Fibroblast of skin of left quadriceps (primary cell): ENCODE measurements around the gene TBC1D21.

Experiments used
- DNase-seq, 2 experiments: peaks; one replicate each; pipeline ENCODE4 v3.0.0-alpha.2; 2013; ENCODE audit warnings: low read depth in 2 of 2

The TBC1D21 gene

GRCh38 chr15:73908030-73908821 lies 34.9 kb downstream of the TBC1D21 start:
- no peak for DNase-seq

DNA sequence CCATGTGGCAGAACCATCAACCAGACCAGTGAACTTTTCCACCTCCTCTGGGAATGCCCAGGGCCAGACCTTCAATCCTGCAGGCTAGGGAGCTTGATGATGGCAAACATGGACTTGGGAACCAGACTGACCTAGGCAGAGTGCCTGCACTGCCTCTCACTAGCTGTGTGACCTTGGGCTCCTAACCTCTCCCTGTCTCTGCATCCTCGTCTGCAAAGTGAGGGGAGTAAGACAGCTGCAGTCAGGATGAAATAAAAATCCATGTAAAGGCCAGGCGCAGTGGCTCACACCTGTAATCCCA lies 35.4 kb downstream of the TBC1D21 start:
- no peak for DNase-seq

GRCh38 chr15:73909651-73910050 lies 36.3 kb downstream of the TBC1D21 start:
- DNase-seq, result no peak

GRCh38 chr15:73910522-73911303 lies 37.3 kb downstream of the TBC1D21 start:
- DNase-seq, result no peak

DNA sequence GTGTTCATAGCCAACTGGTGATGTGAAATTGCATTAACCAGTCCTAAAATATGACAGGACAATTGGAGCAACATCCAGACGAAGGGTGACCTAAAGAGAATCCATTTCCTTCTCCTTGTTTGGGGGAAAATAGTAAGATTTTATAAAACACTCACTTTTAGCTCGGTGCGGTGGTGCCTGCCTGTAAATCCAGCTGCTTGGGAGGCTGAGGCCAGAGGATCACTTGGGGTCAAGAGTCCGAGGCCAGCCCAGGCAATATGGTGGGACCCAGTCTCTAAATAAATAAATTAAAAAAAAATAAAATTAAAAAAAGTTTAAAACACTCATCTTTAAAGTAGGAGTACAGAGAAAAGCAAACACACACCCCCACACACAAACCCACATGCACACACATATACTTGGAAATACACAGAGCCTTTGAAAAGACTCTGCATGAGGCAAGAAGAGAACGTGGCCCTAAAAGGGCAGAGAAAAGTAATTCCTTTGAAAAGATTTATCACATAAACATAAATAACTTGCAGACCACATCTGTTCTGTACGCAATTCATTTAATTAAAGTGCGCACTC lies 38.7 kb downstream of the TBC1D21 start:
- DNase-seq, result no peak

DNA sequence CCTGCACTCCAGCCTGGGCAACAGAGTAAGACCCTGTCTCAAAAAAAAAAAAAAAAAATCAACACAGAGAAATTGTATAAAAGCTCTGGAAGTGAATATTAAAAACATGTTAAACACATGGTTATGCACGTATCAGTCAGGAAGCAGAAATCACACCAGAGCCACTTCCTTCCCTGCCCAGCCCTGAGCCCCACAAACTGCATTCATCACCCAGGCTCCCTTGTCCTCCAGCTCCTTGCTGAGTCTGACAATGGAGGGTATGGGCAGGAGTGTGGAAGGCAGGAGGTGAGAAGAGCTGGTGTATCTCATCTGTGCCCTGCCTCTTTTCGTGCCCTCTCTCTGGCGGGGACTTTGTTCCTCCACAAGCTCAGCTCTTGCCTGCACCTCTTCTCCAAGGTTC lies 40.8 kb downstream of the TBC1D21 start:
- no peak for DNase-seq

GRCh38 chr15:73915082-73915481 lies 41.7 kb downstream of the TBC1D21 start:
- DNase-seq, result no peak

GRCh38 chr15:73918784-73919183 lies 45.4 kb downstream of the TBC1D21 start:
- no peak for DNase-seq

GRCh38 chr15:73919706-73920105 lies 46.3 kb downstream of the TBC1D21 start:
- no peak for DNase-seq

DNA sequence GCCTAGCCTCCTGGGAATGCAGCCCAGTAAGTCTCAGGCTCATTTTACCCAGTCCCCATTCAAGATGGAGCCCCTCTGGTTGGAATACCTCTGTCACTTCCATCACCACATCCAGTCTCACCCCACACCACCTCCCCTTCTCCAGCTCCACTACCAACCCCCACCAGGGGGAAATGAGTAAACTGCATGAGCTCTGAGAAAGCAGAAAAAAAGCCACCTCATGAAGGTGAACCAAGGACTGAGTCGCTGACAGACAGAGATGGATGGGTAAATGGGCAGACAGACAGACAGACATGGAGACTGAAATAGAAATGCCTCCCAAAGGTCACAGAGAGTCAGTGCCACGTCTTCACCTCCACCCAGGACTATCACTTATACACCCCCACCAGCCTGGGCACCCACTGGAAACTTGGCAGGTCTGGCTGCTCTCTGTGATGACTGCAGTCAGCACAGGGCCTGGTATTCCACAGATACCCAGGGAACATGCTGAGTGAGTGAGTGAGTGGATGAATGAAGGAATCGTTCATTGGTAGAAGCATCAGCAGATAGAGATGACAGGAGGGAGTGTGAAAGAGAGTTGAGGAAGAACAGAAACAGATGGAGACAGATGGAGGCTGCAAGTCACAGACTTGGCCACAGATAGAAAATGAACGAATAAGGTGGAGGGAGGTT lies 48.0 kb downstream of the TBC1D21 start:
- no peak for DNase-seq

DNA sequence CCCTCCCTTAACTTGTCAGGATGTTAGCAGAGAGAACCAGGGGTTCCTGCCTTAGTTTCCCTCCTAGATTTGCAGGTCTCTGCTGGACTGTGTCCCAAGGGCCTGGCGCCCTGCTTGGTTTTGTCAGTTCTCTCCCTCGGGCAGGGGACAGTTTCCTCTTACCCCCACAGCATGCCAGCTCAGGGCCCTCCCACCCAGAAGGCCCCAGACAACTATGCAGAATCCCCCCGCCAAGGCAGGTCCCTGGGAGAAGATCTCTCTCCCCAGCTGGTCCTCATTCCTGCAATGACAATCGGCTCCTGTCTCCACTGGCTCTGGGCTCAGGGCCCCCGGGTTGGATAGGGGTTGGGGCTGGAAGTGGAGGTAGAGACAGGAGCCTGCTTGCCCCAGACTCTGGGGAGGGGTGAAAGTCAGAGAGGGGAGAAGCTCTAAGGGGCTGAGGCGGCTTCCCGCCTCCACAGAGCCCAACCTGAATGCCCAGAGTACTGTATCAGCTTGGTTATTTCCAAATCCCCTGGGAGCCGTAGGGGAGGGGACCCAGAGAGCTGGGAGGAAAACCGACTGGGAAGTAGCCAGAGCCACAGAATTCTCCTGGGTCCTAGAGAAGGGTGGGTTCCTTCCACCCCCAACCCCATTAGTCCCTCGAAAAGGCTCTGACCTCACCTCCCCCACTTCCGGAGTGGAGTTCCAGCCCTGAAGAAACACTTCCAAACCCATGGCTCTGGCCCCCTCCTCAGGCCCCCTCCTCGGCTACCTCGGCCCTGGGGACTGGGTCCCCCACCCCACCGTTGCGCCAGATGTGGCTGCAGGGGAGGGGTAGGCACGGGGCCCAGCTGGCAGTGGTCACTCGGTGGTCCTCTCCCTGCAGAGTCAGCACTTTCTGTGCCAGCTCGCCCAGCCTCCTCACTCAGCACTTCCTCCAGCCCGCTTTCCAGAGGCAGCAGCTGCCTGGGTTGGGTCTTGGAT lies 49.1 kb downstream of the TBC1D21 start:
- peak; percentile 67 to 73 for DNase-seq

GRCh38 chr15:73923156-73923487 lies 49.8 kb downstream of the TBC1D21 start:
- DNase-seq, result no peak

DNA sequence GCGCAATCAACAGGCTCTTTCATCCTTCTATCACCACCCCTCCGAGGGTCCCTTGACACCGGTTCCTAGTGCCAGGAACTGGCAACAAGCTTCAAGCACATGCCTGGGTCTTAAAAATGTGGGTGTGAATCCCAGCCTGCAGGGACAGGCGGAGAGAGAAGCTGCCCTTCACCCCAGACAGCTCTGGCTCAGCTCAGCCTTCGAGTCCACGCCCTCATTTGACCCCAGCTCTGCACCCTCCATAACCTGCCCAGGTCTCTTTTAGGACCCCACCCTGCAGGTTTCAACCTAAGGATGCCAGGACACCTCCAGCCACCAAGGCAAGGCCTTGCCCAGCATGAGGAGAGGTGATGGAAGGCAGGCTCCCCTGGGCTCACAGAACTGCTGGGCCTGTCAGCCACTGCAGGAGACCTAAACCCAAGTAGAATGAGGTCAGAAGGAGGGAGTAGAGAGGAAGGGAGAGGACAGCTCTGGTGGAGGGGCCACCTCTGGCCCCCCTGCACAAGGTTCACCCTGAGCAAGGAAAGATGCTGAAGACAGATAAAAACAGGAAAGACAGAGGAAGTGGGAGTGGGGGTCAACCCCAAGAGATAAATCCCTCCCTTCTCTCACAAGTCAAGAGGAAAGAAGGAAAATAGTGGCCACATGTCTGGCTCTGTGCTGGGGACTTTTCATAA lies 50.3 kb downstream of the TBC1D21 start:
- DNase-seq, result no peak

DNA sequence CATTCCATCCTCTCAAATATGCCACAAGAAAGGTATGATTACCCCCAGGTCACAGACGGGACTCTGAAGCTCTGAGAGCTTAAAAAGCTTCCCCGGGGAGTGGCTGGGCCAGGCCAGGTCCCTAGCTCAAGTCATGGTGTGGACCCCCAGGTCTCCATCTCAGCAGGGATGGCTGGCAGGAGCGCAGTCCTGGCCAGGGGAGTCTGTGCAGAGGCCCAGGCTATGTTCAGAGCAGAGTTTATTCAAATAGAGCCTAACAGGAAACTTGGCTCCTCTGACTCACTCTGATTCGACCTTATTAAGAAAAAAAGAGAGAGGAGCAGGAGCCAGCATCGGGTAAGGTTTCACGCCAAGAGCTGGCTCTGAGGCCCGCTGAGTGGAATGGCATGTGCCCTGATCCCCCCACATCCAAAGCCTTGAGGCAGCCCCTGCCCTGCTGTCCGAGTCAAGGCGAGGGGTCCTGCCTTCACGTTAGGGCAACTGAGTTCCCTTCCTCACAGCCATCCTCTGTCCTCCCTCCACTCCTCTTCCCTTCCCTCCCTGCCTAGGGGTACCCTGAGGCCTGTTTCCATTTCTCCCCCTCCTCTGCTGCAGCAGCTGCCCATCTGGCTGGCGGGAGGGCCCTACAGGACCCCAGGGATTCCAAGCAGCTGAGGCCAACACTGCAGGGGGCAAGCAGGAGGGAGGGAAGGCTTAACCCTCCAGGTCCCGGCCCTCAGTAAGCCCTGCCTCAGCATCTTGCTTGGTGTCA lies 51.0 kb downstream of the TBC1D21 start:
- peak; percentile 69 to 71 for DNase-seq

DNA sequence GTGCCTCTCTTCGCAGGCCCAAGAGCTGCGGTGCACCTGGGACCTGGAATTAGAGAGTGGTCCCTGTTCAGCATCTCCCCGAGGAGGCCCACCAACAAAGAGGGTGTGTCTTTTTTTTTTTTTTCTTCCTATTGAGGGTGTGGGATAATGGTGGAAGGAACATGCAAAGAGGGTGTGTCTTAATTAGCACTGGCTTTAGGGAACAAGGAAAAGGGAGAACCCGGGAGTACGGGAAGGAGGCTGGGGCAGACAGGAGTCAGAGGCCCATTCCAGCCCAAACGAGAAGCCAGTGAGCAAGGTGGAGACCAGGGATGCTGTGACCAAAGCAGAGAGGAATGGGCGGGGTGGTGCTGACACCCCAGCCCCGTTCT lies 52.5 kb downstream of the TBC1D21 start:
- no peak for DNase-seq

DNA sequence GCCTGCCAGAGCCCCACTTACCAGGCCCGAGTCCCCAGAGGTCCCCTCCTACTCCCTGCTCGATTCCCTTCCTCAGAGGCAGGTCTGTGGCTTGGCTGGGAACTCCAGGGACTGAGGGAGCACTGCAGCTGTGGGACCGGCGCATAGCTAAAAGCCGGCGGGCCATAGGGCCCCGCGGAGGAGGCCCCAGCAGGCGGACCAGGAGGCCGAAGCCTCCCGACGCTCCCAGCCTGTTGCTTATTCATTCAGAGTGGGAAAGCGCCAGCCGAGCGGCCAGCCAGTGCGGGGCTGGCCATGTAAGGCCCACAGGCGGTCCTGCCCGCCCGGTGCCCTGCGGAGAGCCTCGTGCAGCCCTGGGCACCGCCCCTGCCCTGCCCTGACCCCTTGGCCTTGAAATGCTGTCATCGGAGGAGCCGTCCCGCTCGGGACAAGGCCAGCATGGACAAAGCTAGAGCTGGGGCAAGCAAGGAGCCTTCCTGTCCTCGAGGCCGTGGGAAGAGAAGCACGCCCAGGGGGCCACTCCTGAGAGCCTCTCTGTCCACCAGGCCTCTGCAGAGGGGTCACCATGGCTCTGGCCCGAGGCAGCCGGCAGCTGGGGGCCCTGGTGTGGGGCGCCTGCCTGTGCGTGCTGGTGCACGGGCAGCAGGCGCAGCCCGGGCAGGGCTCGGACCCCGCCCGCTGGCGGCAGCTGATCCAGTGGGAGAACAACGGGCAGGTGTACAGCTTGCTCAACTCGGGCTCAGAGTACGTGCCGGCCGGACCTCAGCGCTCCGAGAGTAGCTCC lies 53.0 kb downstream of the TBC1D21 start, which contains the start of gene LOXL1:
TSS of gene LOXL1 (plus strand) at position 244 of the 784 bp plus-strand sequence. CDS start at position 566, 322 bp downstream.
- DNase-seq, result peak; percentile 66 to 68

DNA sequence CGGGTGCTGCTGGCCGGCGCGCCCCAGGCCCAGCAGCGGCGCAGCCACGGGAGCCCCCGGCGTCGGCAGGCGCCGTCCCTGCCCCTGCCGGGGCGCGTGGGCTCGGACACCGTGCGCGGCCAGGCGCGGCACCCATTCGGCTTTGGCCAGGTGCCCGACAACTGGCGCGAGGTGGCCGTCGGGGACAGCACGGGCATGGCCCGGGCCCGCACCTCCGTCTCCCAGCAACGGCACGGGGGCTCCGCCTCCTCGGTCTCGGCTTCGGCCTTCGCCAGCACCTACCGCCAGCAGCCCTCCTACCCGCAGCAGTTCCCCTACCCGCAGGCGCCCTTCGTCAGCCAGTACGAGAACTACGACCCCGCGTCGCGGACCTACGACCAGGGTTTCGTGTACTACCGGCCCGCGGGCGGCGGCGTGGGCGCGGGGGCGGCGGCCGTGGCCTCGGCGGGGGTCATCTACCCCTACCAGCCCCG lies 53.7 kb downstream of the TBC1D21 start:
- DNase-seq, result no peak

DNA sequence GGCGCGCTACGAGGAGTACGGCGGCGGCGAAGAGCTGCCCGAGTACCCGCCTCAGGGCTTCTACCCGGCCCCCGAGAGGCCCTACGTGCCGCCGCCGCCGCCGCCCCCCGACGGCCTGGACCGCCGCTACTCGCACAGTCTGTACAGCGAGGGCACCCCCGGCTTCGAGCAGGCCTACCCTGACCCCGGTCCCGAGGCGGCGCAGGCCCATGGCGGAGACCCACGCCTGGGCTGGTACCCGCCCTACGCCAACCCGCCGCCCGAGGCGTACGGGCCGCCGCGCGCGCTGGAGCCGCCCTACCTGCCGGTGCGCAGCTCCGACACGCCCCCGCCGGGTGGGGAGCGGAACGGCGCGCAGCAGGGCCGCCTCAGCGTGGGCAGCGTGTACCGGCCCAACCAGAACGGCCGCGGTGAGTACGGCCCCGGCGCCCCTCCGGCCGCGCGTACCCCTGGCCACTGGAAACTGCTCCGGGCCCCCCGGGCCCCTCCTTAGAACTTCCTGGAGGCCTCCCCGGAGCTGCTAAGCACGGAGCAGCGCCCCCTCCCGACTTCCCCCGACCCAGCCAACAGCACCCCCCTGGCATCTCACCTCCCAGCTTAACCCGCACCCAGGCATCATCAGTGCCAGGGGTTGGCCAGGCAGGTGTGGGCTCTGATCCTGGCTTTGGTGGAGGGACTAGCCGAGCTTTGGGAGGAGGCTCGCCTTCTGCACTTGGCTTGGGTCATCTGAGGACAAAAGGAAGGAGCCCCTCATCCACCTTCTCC lies 54.3 kb downstream of the TBC1D21 start:
- no peak for DNase-seq
